DOHH2 (cell line): Measurements from ENCODE around the gene KRT2.

Experiments
- H3F3A ChIP-seq: fragments of 200-600 bp; sonication (generic), shearing (Covaris generic); 2 replicates; pipeline ENCODE4 v1.6.0; 2016; ENCODE audit warnings: antibody characterized with exemption, mild to moderate bottlenecking; ENCODE audit not compliant: control insufficient read depth, insufficient read depth
- H3K27ac ChIP-seq: fragments of 200-600 bp; sonication (generic); 2 replicates; pipeline ENCODE4 v1.5.1; 2014; ENCODE audit warnings: low read depth, mild to moderate bottlenecking, low read length, moderate library complexity
- H3K27me3 ChIP-seq: fragments of 200-600 bp; sonication (generic); 2 replicates; pipeline ENCODE4 v1.6.1; 2014; ENCODE audit warnings: mild to moderate bottlenecking, low read length, mixed read lengths; ENCODE audit not compliant: control insufficient read depth
- H3K36me3 ChIP-seq: fragments of 200-600 bp; sonication (generic); 2 replicates; pipeline ENCODE4 v1.6.1; 2014; ENCODE audit warnings: mild to moderate bottlenecking, low read length, moderate library complexity, mixed read lengths; ENCODE audit not compliant: control insufficient read depth
- H3K4me1 ChIP-seq: fragments of 200-600 bp; sonication (generic); 2 replicates; pipeline ENCODE4 v1.6.1; 2014; ENCODE audit warnings: mild to moderate bottlenecking, low read length, mixed read lengths; ENCODE audit not compliant: control insufficient read depth
- H3K4me2 ChIP-seq: fragments of 200-600 bp; sonication (generic); 2 replicates; pipeline ENCODE4 v1.6.0; 2014; ENCODE audit warnings: mild to moderate bottlenecking, low read length, moderate library complexity
- H3K4me3 ChIP-seq: fragments of 200-600 bp; sonication (generic); 2 replicates; pipeline ENCODE4 v1.5.1; 2014; ENCODE audit warnings: mild to moderate bottlenecking, low read length, mixed read lengths
- H3K79me2 ChIP-seq: fragments of 200-600 bp; sonication (generic); 2 replicates; pipeline ENCODE4 v1.6.1; 2014; ENCODE audit warnings: mild to moderate bottlenecking, low read length, mixed read lengths; ENCODE audit not compliant: control insufficient read depth
- H3K9me2 ChIP-seq: fragments of 200-600 bp; sonication (generic); replicated peaks from 2 replicates; pipeline ENCODE4 v1.6.1; 2014; ENCODE audit warnings: mild to moderate bottlenecking, low read length, mixed read lengths; ENCODE audit not compliant: control insufficient read depth
- H3K9me3 ChIP-seq: fragments of 200-600 bp; sonication (generic); 2 replicates; pipeline ENCODE4 v1.6.1; 2014; ENCODE audit warnings: antibody characterized with exemption, low read length, mixed read lengths; ENCODE audit not compliant: control insufficient read depth, insufficient read depth
- H4K20me1 ChIP-seq: fragments of 200-600 bp; sonication (generic); 2 replicates; pipeline ENCODE4 v1.6.0; 2014; ENCODE audit warnings: low read depth, mild to moderate bottlenecking, antibody characterized with exemption, low read length, moderate library complexity; ENCODE audit not compliant: control insufficient read depth, insufficient read depth
- CTCF ChIP-seq: fragments of 200-600 bp; sonication (generic); IDR thresholded peaks from one replicate; pipeline ENCODE4 v1.5.1; 2014; ENCODE audit warnings: antibody characterized with exemption, mild to moderate bottlenecking, low read depth, low read length; ENCODE audit not compliant: poor library complexity, severe bottlenecking
- EZH2phosphoT487 ChIP-seq: fragments of 200-600 bp; sonication (generic); IDR thresholded peaks from 2 replicates; pipeline ENCODE4 v1.6.1; 2017; ENCODE audit warnings: borderline replicate concordance, mild to moderate bottlenecking, antibody characterized with exemption, low read length, moderate library complexity, mixed read lengths

The KRT2 gene

GRCh38 chr12:52669426-52669825 lies 17.4 kb upstream of the KRT2 start:
- H3K4me3 ChIP-seq = no peak overlapping the region
- H3F3A ChIP-seq = no peaks in the 10 kb centered on the region
- no peaks in the 10 kb centered on the region for H3K36me3 ChIP-seq
- H3K79me2 ChIP-seq = no peaks in the 10 kb centered on the region
- no peak overlapping the region for H3K27ac ChIP-seq
- peaks cover 2% of the 10 kb centered on the region; the same call in 1 of the 2 replicates for H3K27me3 ChIP-seq
- H3K4me1 ChIP-seq = no peaks in the 10 kb centered on the region
- H3K9me2 ChIP-seq = no peaks in the 10 kb centered on the region
- H4K20me1 ChIP-seq = no peaks in the 10 kb centered on the region
- H3K9me3 ChIP-seq = no peaks in the 10 kb centered on the region
- no peak overlapping the region for H3K4me2 ChIP-seq
- TF ChIP-seq EZH2phosphoT487 = no peak
- no peak for TF ChIP-seq CTCF

DNA sequence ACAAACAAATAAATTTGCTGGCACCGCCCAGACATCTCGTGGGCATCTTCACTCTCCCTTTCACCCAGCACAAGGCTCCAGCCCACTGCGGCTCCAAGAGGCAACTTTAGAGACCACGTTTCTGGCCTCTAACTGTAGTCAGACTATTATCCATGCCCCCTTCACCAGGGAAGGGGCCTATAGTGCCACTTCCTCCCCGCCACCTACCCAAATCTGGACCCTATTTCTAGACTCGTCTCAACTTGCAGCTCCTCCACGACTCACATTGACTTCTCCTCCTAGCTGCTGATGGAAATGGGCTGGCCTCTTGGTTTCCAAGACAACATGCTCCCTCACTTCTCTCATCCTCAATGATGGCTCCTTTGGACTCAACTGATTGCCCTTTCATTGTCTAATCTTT lies 15.9 kb upstream of the KRT2 start:
- H3K9me3 ChIP-seq = no peaks in the 10 kb centered on the region
- no peak overlapping the region for H3K27ac ChIP-seq
- H3K4me3 ChIP-seq = no peak overlapping the region
- no peaks in the 10 kb centered on the region for H3F3A ChIP-seq
- no peaks in the 10 kb centered on the region for H4K20me1 ChIP-seq
- no peaks in the 10 kb centered on the region for H3K79me2 ChIP-seq
- TF ChIP-seq CTCF (no peak), EZH2phosphoT487 (no peak)
- peaks cover under 1% of the 10 kb centered on the region; the same call in 1 of the 2 replicates for H3K27me3 ChIP-seq
- no peaks in the 10 kb centered on the region for H3K36me3 ChIP-seq
- H3K9me2 ChIP-seq = no peaks in the 10 kb centered on the region
- no peaks in the 10 kb centered on the region for H3K4me1 ChIP-seq
- no peak overlapping the region for H3K4me2 ChIP-seq

DNA sequence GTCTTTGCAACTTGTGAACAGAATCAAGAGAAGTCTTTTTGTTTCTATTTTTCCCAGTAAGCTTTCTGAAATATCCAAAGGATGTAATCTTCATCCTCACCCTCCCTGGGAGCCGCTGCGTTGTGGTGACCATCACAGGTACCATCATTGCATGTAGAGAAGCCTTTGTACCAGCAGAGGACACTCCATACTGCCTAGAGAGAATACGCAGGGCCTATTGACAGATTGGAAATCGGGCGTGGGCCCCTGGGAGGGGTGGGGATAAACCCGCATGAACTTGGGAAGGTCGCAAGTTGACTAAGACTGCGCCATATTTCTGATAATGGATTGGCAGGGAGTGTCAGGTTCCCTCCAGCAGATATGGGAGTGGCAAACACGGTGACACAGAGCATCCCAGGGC lies 15.5 kb upstream of the KRT2 start:
- Histone ChIP-seq H3K4me1 (no peaks in the 10 kb centered on the region), H3K36me3 (no peaks in the 10 kb centered on the region), H3K27ac (no peak overlapping the region), H3K4me3 (no peak overlapping the region), H3K9me3 (no peaks in the 10 kb centered on the region), H3F3A (no peaks in the 10 kb centered on the region), H4K20me1 (no peaks in the 10 kb centered on the region), H3K9me2 (no peaks in the 10 kb centered on the region), H3K4me2 (no peak overlapping the region), H3K79me2 (no peaks in the 10 kb centered on the region), H3K27me3 (no peaks in the 10 kb centered on the region; the same call in 1 of the 2 replicates)
- TF ChIP-seq EZH2phosphoT487 (no peak), CTCF (no peak)

DNA sequence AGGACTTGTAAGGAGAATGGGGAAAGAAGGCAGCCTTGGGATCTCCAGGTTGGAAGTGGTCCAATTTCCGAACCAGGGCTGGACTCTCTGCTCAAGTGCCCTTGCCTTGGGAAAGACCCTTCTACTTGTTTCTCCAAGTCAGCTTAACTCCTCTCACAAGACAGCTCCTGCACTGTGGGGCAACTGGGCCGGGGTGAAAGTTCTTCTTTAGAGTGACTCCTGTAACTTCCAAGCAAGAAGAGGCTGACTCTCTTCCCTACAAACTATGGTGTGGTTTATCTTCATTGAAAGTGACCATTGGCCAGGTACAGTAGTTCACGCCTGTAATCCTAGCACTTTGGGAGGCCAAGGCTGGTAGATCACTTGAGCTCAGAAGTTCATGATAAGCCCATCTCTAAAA lies 14.5 kb upstream of the KRT2 start:
- Histone ChIP-seq H3K4me3 (no peak overlapping the region), H3K79me2 (no peaks in the 10 kb centered on the region), H3K27ac (no peak overlapping the region), H3K4me1 (no peaks in the 10 kb centered on the region), H3K36me3 (no peaks in the 10 kb centered on the region), H3K9me2 (no peaks in the 10 kb centered on the region), H3K4me2 (no peak overlapping the region), H3K27me3 (no peaks in the 10 kb centered on the region), H4K20me1 (no peaks in the 10 kb centered on the region), H3F3A (no peaks in the 10 kb centered on the region), H3K9me3 (no peaks in the 10 kb centered on the region)
- TF ChIP-seq EZH2phosphoT487 = no peak
- no peak for TF ChIP-seq CTCF
